GM19397 (cell line): Measurements from ENCODE around the gene TMEM170B.

Experiments
- ATAC-seq: cut with Tn5 transposase; IDR thresholded peaks from one replicate; pipeline ENCODE4 v1.9.1; 2021; ENCODE audit warnings: mild to moderate bottlenecking, moderate library complexity; ENCODE audit not compliant: unreplicated experiment

The TMEM170B gene

DNA sequence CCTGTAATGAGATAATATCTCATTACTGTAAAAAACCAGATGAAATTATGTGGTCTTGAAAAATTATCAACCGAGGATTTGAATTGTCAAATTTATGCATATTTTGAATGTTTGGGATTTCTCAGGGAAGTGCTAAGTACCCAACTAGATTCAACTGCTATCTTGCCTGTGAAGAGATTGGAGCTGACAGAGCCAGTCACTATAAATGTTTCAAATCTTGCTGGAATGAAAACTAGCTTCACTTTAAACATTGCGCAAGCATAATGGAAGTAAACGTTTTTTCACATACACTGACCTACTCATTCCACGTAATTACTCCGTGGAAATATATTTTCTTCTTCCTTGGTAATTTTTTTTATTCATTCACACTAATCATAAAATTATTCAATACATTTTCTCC is 46.7 kb downstream of the TMEM170B start:
- no peak for ATAC-seq

DNA sequence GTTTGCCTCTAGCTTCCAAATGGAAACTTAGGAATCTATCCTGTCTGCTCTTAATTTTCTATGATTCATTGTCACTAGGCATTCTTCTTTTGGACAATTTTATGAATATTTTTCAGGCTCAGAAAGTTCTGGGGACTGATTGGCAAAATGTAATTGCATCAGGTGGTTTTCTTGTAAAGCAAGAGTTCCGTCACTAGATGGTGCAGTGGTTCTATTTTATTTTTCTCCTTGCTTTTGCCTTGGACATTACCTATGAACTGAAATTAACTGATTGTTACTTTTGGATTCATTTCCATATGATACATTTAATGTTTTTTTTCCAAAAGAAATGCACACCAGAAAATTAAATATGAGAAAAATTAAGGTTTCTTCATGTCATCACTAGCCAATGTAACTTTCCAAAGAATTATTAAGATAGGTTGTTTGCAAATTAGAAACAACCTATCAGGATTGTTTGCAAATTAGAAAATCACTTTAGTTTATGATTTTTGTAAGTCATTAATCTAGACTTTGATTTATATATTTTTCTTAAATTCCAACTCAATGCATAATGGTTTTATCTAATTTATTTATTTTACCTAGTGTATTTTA is 48.0 kb downstream of the TMEM170B start:
- no peak for ATAC-seq

DNA sequence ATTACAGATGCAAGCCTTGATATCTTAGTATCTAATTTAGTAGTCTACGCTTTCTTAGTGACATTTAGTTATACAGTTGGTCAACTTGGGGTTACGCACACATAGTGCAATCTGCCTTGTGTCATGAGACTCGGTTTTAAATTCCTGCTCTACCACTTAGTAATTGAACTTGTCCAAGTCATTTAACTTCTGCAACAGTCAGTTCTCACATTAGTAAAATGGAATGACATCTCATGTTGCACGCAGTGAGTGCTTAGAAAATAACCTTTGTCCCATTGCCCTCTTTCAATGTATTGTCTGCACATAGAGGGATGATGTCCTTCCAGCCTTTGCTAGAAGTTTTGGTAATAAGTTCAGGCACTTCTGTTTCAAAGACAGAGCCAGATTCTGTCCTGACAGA is 48.6 kb downstream of the TMEM170B start:
- ATAC-seq, result no peak

DNA sequence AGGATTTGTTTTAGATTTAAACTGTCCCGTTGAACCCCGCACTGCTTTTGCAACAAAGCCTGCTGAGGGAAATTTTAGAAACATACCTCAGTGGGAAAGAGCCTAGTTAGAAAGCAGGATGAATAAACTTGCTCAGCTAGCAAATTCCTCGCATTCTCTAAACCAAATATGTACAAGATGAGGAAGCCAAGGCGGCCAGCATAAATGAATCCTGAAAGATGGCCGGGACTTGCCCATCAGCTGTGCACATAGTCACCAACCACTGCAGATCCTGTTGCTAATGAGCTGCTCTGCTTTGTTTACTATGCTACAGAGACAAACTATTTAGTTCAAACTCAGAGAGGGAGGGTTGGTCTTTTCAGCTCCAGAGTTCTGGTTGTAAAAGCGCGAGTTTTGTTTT is 49.0 kb downstream of the TMEM170B start:
- no peak for ATAC-seq

DNA sequence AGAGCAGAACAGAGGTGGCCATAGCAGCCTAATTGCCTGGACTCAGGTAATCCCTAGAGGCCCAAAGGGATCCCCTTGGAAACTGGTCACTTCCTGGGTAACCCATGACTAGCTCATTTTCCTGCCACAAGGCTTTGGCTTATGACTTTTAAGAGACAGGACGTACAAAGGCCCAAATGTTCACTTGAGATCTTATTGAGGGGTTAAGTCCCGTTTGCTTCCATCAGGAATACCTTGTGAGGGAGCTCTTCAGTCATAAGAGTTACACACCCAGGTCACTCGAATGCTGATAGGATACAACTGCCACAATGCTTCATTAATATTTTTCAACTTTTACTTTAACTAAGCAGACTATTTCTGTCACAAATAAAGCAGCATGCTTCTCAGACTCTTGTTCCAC is 51.7 kb downstream of the TMEM170B start:
- ATAC-seq, result no peak

DNA sequence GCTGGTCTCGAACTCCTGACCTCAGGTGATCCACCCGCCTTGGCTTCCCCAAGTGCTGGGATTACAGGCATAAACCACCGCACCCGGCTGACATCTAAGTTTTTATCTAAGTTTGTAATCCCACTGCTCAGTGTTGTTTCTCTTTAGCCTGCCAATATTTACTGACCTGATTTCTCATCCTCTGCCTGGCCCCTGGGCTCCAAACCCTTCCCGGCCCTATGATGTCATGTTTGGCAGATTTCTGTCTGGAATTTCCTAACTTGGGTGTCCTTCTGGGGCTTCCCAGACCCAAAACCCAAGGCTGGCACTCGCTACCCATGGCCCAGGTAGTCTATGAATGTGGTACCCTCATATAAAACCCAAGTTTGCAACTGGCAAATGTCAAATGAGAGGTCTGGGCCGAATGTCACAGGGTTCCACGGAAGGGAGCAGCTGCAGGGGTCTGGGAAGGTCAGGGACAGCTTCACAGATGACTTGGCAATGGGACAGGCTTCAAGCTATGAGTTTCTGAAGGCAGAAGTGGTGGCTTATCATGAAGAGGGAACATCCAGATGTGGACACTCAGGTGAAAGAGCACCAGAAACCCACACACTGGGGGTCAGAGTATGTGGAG is 54.9 kb downstream of the TMEM170B start:
- ATAC-seq, result no peak

DNA sequence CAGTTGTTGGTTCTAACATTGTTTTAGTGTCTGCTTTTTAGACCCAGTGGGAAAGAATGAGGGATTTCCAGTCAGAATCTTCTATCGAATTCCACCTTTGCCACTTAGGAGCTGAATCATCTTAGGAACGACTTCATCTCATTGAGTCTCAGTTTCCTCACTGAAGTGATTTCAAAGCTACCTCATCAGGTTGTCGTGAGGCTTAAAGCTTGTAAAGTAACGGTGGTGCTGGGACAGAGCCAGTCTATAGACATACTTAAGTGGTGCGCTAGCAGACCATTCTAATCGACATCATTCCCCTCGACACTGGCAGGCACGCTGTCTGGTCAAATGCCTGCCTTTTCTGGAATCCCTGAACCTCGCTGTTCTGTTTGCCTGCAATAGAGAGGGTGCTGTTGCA is 55.5 kb downstream of the TMEM170B start:
- ATAC-seq, result no peak

DNA sequence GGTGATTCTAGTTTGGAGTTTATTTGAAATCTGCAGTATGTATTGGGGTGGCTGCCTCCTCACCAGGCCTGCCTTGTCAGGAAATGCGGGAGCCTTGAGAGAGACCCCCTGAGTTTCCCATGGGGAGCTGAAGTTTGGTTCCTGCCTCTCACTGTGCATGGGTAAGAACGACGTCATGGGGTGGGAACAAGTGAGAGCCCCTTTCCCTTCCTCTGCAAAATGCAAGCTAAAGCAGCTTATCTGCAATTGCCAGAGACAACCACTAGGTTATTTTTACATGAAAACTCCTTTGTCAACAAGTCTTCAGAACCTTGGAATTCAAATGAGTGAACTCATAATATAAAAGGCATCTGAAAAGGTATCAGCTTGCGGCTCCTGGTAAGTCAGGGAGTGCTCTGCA is 58.4 kb downstream of the TMEM170B start:
- ATAC-seq, result no peak

DNA sequence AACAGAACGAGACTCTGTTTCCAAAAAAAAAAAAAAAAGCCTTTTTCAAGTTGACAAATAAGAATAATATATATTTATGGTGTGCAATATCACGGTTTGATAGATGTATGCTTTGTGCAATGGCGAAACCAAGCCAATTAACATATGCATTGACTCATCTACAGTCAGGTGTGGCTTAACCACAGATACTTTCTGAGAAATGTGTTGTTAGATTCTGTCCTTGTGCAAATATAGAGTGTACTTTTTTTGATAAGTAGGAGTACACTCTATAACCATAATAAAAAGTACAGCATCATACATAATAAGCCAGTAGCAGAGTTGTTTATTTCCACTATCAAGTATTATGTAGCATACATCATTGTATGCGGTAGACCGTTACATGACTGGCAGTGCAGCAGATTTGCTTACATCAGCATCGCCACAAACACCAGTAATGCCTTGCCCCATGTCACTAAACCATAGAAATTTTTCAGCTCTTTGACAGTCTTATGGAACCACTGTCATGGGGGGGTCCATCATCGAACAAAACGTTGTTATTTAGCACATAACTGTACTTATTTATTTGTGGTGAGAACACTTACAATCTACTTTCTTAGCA is 59.2 kb downstream of the TMEM170B start:
- ATAC-seq, result no peak

DNA sequence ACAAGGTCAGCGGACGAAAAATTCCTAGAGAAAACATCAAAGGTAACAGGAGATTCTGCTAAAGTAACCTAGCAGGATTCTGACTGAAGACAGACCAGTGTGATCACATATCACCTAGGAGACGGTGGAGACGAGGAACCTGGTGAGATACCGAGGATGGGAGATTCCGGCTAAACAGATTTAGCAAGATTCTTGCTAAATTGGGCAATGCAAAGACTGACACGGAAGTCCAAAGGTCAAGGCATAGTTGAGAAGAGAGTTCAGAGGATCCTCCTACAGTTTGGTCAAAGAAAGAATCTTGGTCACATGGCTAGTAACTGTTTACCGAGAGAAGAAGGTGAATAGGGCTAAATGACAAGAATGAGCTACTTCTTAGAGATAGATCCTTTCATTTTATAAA is 61.1 kb downstream of the TMEM170B start:
- no peak for ATAC-seq

DNA sequence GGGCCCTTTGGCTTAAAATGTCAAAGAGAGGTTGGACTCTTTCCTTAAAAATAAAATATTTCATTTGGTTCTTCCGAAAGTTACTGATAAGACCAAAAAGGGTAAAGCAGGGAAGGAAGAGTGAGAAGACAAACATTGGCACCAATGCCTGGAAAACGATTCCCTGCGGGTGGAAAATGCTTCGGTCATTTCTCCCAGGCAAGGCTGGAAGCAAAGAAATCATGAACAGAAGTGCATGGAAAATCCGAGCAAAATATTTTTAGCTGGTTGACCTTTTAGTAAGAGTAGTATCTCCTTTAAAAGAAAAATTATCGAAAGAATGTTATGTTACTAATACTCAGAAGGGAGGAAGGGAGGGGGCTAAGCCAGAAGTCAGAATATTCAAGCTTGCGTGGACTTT is 62.7 kb downstream of the TMEM170B start:
- no peak for ATAC-seq

DNA sequence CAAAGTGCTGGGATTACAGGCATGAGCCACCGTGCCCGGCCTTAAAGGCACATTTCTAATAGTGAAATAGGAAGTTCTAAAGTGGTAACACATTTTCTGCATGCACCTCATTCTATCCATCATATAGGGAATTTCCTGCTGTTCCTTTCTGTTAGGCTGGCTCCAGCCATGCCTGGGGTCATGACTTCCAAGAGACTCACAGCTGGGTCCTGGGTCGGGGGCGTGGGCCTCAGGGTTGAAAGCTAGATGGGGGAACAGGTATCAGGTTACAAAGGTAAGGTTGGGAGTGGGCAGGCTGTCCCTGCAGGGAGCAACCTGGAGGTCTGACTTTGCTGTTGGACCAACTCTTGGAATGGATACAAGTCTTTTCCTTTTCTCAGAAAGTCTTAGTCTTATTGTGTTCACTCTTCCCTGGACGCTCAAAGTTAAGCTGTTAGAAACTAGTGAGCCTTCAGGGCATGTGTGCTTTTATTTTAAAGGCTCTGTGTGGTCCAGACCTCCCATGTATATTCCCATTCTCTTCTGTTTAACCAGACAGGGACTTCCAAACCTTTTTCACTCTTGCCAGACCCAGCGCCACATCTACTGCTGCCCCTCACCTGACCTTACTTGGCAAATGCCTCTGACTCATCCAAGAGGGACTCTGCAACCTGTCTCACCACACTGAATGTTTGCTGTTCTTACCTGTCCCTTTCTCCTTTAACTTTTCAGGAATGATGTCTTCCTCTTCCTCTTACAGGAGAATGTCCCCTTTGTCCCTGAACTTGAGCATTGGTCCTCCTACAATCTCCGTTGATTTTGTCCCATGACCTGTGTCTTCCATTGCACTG is 64.4 kb downstream of the TMEM170B start:
- ATAC-seq, result no peak

DNA sequence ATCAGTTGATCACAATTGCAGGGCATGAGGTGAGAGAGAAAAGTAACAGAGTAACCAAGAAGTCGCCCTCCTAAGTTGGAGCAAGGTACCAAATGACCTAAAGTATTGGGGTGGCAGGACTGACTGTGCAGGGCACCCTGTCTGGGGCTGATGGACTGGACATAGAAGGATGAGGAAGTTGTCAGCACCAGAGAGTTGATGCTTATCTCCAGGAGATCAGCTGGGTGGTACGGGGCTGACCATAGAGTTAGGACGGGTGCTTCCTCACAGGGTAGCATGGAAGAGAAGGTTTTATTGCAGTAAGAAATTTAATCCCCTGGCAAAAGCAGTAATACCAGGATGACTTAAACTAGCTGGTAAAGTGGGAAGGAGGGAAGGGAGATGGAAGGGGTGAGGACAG is 66.7 kb downstream of the TMEM170B start:
- ATAC-seq, result no peak

DNA sequence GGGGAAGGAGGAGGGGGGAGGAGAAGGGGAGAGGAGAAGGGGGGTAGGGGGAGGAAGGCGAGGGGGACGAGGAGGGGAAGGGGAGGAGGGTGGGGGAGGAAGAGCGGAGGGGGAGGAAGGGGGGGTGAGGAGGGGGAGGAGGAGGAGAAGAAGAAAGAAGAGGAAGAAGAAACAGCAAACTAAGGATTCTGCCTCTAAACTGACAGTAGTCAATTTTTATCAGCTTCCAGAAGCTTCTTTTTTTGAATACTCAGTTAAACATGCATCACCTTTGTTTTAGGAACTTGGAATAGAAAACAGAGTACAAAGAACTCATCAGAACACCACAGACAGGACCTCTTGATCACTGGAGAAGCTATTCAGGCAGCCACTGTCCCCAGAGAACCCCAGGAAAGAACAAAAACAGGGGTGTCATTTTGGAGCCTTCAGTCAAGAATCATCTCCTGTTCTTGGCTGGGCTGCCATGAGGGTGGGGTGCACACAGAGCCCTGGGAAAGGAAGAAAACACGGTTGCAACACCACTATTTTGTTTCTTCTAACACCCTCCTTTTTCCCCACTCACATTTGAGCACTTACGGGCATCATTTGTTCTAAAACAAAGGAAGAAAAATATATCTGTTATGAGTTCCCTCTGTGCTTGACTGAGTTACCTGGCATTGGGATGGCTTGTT is 67.4 kb downstream of the TMEM170B start:
- no peak for ATAC-seq

DNA sequence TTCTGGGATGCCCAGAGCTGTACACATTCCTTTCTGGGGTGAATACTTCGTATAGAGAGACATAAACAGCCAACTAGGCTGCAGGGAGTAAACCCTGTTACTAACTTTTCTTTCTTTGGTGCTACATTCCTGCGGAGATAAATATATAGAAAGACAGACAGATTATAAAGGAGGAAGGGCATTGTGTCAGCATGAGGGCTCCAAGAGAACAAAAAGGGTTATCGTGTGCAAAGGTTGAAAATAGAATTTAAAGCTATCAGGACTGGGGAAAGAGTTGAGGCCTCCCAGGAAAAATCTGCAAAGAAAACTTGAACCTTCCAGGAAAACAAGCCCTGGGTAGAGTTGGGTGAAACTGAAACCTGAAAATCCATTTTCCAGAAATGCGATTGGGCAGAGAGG is 68.0 kb downstream of the TMEM170B start:
- no peak for ATAC-seq

DNA sequence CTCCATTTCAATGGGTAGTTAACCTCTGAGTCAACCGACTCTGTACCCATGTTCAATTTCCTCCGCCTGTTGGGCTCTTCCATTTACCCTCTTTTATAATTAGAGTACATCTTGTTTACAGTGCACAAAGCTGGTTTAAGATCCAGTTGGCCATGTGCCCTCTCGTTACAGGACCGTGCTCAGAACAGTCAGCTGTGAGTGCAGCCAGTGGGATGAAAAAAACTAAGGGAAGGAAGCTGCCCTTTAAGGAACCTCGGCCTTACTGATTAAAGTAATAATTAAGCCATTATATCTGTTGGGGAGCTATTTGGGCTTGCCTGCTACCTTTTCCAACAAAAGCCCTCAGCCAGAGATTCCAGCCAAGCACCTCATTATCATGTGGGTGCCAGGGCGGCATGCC is 68.8 kb downstream of the TMEM170B start:
- no peak for ATAC-seq

DNA sequence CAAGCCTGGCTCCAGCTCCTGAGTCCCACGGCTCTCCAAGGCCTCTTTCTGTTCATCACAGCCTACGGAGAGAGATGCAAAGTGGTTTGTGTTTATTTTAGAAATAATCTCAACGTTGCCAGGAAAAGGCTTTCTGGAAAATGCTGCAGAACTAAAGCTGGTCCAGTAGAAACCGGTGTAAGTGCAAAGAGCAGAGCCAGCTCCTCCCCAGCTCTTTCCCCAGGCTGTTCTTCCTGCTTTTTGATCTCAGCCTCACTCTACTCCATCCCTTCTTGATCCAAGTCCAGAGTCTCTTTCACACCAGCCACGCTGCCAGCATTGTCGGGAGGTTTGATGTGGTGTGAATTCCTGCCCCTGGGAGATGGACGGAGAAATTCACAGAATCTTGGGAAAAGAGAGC is 69.8 kb downstream of the TMEM170B start:
- ATAC-seq, result no peak

DNA sequence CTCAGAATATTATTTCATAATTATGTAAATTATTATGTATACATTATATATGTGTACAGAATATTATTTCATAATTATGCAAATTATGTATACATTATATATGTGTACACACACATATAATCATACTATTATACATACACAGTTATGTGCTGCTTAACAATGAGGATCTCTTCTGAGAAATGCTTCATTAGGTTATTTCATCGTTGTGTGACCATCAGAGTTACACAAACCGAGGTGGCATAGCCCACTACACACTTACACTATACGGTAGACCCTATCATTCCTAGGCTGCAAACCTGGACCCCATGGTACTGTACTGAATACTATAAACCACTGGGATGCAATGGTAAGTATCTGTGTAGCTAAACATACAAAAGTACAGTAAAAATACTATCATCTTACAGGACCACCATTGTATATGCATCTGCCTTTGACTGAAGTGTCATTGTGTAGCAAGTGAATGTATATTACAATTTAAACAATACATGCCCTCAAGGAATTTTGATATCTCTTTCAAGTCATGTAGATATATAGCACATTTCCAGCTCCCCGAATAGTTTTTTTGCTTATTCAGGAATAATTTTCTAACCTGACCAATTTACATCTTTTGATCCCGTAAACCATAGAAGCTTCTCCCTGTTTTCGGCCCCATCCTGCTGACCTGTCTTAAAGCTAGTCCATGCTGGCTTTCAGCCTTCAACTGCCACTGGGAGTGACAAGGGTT is 71.2 kb downstream of the TMEM170B start:
- no peak for ATAC-seq

DNA sequence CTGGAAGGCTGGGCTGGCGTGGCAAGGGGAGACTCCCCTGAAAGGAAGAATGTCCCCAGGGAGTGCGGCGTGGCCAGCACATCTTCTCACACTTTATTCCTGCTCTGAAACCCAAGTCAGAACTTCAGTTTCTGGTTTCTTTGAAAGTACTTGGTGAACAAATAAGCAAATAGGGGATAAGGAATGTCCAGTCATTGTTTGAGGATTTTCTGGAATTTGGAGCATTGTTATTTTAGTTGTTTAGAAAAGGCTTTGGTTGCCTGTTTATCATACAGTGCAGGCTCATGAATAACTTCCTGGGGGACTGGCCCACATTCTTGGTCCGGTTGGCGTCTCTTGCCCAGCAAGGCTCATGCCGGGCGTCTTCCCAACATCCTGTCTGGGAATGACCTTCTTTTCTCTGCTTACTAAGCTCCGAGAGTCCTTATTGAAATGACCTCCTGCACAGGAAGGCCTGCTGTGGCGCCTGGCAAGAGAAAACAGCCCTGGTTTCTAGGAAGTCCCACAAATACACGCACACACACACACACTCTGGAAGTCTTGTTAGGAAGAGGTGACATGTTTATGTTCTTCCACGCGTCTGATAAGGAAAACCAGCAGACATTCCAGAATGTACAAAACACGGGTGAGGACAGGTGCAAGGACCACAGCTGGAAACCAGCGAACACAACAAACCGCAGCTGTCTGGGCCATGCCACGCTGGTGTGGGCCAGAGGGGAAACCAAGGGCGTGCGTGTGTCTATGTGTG is 71.9 kb downstream of the TMEM170B start:
- no peak for ATAC-seq

DNA sequence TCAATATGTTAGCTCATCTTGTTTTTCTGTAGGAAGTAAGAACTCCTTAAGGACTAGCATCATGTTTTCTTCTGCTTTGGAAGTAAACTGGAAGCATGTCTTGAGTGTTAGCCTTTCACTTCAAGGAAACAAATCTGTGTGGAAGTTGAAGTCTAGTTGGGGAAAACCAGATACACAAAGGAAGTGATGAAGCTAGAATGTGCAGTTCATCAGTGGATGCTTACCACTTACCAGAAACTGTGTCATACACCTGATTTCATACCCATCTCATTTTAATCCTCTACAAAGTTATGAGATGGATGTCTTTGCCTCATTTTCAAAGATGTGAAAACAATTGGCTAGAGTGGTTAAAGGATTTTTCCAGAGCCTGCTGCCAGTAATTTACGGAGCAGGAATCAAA is 75.8 kb downstream of the TMEM170B start:
- ATAC-seq, result no peak
